ENCODE measurements around the gene ASRGL1.

The ASRGL1 gene

GRCh38 chr11:62398011-62398994 is 61.1 kb downstream of the ASRGL1 start:
- TF ChIP-seq POLR2AphosphoS5 (IDR thresholded peaks at IDR 0.05; ENCODE audit: low read depth, low read length) (no peak), REST (IDR thresholded peaks at IDR 0.05; ENCODE audit: insufficient read depth in 1 of 2, low read depth in 2 of 2, low read length in 2 of 2) (no peak), TAF1 (IDR thresholded peaks at IDR 0.05; ENCODE audit: borderline replicate concordance, insufficient read depth, low read length) (no peak), SIN3A (IDR thresholded peaks at IDR 0.05; ENCODE audit: borderline replicate concordance, insufficient read depth, low read length) (no peak), FOXP2 (optimal IDR thresholded peaks at IDR 0.05; ENCODE audit: borderline replicate concordance, extremely low read depth, extremely low read length, insufficient read depth) (no peak)

GRCh38 chr11:62399172-62399877 is 62.1 kb downstream of the ASRGL1 start:
- TF ChIP-seq TAF1 (IDR thresholded peaks at IDR 0.05; ENCODE audit: borderline replicate concordance, insufficient read depth, low read length) (no peak), REST (IDR thresholded peaks at IDR 0.05; ENCODE audit: insufficient read depth in 1 of 2, low read depth in 2 of 2, low read length in 2 of 2) (no peak), POLR2AphosphoS5 (IDR thresholded peaks at IDR 0.05; ENCODE audit: low read depth, low read length) (no peak), FOXP2 (optimal IDR thresholded peaks at IDR 0.05; ENCODE audit: borderline replicate concordance, extremely low read depth, extremely low read length, insufficient read depth) (no peak), SIN3A (IDR thresholded peaks at IDR 0.05; ENCODE audit: borderline replicate concordance, insufficient read depth, low read length) (no peak)

GRCh38 chr11:62399878-62400266 is 62.6 kb downstream of the ASRGL1 start:
- no peak for TF ChIP-seq SIN3A (IDR thresholded peaks at IDR 0.05; ENCODE audit: borderline replicate concordance, insufficient read depth, low read length)
- no peak for TF ChIP-seq POLR2AphosphoS5 (IDR thresholded peaks at IDR 0.05; ENCODE audit: low read depth, low read length)
- no peak for TF ChIP-seq FOXP2 (optimal IDR thresholded peaks at IDR 0.05; ENCODE audit: borderline replicate concordance, extremely low read depth, extremely low read length, insufficient read depth)
- no peak for TF ChIP-seq REST (IDR thresholded peaks at IDR 0.05; ENCODE audit: insufficient read depth in 1 of 2, low read depth in 2 of 2, low read length in 2 of 2)
- TF ChIP-seq TAF1 (IDR thresholded peaks at IDR 0.05; ENCODE audit: borderline replicate concordance, insufficient read depth, low read length): no peak

- no peak for TF ChIP-seq SIN3A (IDR thresholded peaks at IDR 0.05; ENCODE audit: borderline replicate concordance, insufficient read depth, low read length)
- no peak for TF ChIP-seq REST (IDR thresholded peaks at IDR 0.05; ENCODE audit: insufficient read depth in 1 of 2, low read depth in 2 of 2, low read length in 2 of 2)
- TF ChIP-seq POLR2AphosphoS5 (IDR thresholded peaks at IDR 0.05; ENCODE audit: low read depth, low read length): no peak
- TF ChIP-seq TAF1 (IDR thresholded peaks at IDR 0.05; ENCODE audit: borderline replicate concordance, insufficient read depth, low read length): no peak
- TF ChIP-seq FOXP2 (optimal IDR thresholded peaks at IDR 0.05; ENCODE audit: borderline replicate concordance, extremely low read depth, extremely low read length, insufficient read depth): no peak
Measured at GRCh38 chr11:62400281-62400680, 63.0 kb downstream of the ASRGL1 start.

Measured in PFSK-1 (cell line).